ENCODE results near the gene ISOC2.
"Not testable (repeated sequence)": the region's sequence is repeated elsewhere in the genome, so short reads cannot be mapped to it uniquely, and the experiment has no call there.

The ISOC2 gene

DNA sequence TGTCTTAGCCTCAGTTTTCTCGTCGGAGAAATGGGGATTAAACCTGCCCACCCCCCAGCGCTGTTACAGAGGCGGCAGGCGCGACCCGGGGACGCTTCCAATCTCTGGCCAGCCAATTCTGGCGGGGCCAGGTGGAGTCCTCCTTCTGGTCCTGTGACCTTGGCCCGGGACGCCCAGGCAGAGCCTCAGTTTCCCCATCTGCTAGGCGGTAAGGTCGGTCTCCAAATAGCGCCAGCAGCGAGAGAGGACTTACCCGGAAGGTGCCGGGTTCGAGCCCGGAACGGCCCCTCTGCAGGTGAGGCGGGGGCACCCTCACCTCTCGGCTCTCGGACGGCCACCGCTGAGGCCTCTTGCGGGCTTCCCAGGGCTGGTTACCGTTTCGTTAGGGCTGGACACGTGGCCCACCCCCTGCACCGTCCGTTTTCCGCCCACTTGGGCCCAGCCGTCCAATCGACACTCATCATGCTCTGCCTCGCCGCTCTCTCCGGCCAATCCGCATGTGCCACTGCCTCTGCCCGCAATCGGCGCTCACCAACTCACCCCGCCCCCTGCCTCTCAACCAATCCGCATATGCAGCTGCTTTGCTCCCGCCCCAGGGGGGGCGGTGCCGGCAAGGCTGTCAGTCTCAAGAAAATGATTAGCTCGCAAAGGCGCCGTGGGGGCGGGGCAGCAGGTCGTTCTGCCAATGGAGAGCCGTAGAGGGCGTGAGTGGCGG, at the start of gene ISOC2:
ISOC2 (minus strand) TSS at position 384 of the 715 bp plus-strand sequence. CDS start 5,156 bp downstream, outside the sequence.
- H3K9me3 Mint-ChIP-seq = no peaks in the 10 kb centered on the region
- H3K27ac Mint-ChIP-seq = peak within 1 kb of the TSS; percentile 69 to 90

GRCh38 chr19:55508120-55508519, 46.7 kb upstream of the ISOC2 start:
- ATAC-seq (no peak), DNase-seq (no peak)
- H3K27ac Mint-ChIP-seq = no peak overlapping the region
- H3K4me3 Mint-ChIP-seq = no peak overlapping the region
- peaks cover 9% of the 10 kb centered on the region for H3K27me3 Mint-ChIP-seq
- H3K4me1 Mint-ChIP-seq = peaks cover 11% of the 10 kb centered on the region
- peaks cover 6% of the 10 kb centered on the region in 2 donors for H3K9me3 Mint-ChIP-seq

More for the DNA sequence above, at the start of gene ISOC2:
- Mint-ChIP-seq H3K4me3 (peak within 1 kb of the TSS; percentile 94 to 98), H3K4me1 (peaks cover 44% of the 10 kb centered on the region), H3K27me3 (no peaks in the 10 kb centered on the region)
- DNase-seq = peak; percentile 100
- ATAC-seq = peak; percentile 94

DNA sequence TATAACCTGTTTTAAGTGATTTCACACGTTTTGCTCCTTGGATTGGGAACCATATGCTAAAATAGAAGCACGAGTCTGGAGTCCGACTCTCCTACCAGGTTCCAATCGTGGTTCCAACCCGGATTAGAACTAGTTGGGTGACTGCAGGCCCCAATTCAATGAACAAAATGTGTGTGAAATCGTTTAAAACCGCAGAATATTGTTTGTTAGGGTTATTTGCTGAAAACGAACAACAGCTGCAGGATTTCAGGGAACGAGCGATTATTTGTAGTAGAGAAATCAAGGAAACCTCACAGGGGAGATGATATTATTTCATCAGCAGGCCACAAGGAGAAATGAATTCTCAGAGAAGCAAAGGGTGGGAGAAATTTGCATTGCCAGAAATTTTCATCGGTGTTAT, 43.5 kb upstream of the ISOC2 start:
- DNase-seq = no peak
- Mint-ChIP-seq H3K4me1 (peaks cover 27% of the 10 kb centered on the region), H3K4me3 (no peak overlapping the region), H3K9me3 (peaks cover 7 to 8% of the 10 kb centered on the region in 2 donors), H3K27me3 (no peaks in the 10 kb centered on the region), H3K27ac (no peak overlapping the region)
- ATAC-seq = no peak

DNA sequence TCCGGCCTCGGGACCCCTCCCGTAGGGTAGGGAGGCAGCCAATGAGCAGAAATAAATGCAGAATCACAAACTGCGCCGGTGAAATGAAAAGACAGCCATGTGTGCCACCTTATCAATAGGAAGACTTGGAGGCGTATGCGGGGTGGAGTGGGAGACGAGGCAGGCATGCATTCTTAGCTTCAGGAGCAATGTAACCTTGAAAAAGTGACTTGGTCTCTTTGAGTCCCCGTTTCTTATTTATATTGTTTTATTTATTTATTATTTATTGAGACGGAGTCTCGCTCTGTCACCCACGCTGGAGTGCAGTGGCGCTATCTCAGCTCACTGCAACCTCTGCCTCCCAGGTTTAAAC, 42.8 kb upstream of the ISOC2 start:
- no peak for ATAC-seq
- H3K4me3 Mint-ChIP-seq = peak overlapping the region; percentile 75 to 76
- H3K27ac Mint-ChIP-seq = no peak overlapping the region
- H3K9me3 Mint-ChIP-seq = peaks cover 7 to 8% of the 10 kb centered on the region in 2 donors
- H3K27me3 Mint-ChIP-seq = no peaks in the 10 kb centered on the region
- peaks cover 27% of the 10 kb centered on the region for H3K4me1 Mint-ChIP-seq
- DNase-seq = no peak

DNA sequence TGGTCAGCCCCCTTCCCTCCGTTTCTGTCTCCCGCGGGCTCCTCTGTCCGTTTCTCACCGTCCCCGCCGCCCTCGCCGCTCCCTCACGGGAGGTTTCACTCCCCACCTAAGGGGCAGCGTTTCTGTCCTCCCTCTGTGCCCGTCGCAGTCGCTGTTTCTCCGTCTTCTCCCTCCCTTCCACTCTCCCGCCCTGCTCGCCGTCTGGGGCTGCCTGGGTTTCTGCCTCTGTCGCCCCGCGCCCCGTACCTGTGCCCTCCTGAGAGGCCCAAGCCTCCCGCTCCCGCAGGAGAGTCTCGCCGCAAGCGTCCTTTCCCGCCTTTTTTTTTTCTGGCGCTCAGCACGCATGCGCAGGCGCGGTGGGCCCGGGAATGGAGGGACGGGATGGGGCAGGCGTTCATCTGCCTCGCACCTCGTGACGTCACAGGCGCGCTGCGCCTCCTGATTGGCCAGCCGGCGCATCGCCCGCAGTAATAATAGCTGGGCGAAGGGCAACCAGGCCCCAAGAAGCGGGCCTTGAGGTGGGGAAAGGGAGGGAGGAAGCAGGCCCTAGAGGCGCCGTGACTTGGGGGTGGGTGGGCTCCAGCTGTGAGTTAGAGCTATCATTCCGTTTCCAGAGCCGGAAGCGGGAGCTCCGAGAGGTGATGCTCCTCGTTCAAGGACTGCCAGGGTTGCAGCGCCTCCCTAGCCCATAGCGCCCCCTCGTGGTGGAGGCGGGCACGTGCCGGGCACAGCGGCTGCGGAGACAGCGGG, 42.2 kb upstream of the ISOC2 start:
- Mint-ChIP-seq H3K27me3 (no peaks in the 10 kb centered on the region), H3K27ac (peak overlapping the region; percentile 49 to 89), H3K9me3 (peaks cover 7 to 8% of the 10 kb centered on the region in 2 donors), H3K4me1 (peaks cover 27% of the 10 kb centered on the region), H3K4me3 (peak overlapping the region; percentile 75 to 76)
- peak; percentile 91 to 95 for DNase-seq
- peak; percentile 97 for ATAC-seq

DNA sequence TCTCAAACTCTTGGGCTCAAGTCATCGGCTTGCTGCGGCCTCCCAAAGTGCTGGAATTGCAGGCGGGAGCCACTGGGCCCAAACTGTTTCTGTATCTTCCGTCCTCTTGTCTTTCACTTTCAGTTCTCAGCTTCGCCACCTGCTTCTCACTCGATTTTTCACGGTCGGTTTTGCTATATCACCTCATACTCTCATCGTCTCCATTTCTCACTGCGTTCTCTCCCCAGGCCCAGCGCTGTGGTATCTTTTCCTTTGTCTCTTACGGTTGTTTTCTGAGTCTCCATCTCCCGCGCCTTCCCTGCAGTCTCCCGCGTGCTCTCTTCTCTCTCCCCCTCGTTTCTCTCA, 41.7 kb upstream of the ISOC2 start:
- Mint-ChIP-seq H3K9me3 (peaks cover 7 to 8% of the 10 kb centered on the region in 2 donors), H3K4me1 (peaks cover 27% of the 10 kb centered on the region), H3K27ac (peak overlapping the region; percentile 49 to 89), H3K4me3 (peak overlapping the region; percentile 75 to 76), H3K27me3 (no peaks in the 10 kb centered on the region)
- DNase-seq (no peak), ATAC-seq (no peak)

- Mint-ChIP-seq H3K27me3 (no peaks in the 10 kb centered on the region), H3K4me3 (peak overlapping the region; percentile 0 to 3), H3K4me1 (peaks cover 27% of the 10 kb centered on the region), H3K27ac (no peak overlapping the region), H3K9me3 (peaks cover 7 to 8% of the 10 kb centered on the region in 2 donors)
- no peak for DNase-seq
- ATAC-seq = no peak
Observed at GRCh38 chr19:55502197-55502952, 40.9 kb upstream of the ISOC2 start.

DNA sequence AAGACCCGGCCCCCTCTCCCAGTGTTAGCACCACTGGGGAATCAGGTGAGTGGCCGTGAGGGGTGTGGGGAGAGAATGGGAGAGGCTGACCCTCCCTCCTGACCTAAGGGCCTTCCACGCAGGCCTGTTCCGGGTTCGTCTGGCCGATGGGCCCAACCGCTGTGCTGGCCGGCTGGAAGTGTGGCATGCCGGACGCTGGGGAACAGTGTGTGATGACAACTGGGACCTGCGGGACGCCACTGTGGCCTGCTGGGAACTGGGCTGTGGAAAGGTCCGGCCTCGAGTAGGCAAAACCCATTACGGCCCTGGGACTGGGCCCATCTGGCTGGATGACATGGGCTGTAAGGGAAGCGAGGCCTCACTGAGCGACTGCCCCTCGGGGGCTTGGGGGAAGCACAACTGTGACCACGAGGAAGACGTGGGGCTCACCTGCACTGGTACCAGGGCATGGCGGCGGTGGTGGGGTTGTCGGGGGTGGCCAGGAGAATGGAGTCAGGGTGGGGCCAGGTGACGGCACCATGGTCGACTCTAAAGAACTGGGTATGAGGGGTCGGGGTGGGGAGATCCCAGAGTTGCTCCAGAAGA, 39.0 kb upstream of the ISOC2 start:
- Mint-ChIP-seq H3K4me1 (peaks cover 27% of the 10 kb centered on the region), H3K4me3 (no peak overlapping the region), H3K27me3 (no peaks in the 10 kb centered on the region), H3K9me3 (peaks cover 7 to 8% of the 10 kb centered on the region in 2 donors), H3K27ac (no peak overlapping the region)
- ATAC-seq (no peak), DNase-seq (no peak)

- peaks cover 28% of the 10 kb centered on the region for H3K4me1 Mint-ChIP-seq
- H3K27me3 Mint-ChIP-seq = peaks cover under 1% of the 10 kb centered on the region
- DNase-seq (no peak), ATAC-seq (no peak)
- H3K9me3 Mint-ChIP-seq = peaks cover 3 to 5% of the 10 kb centered on the region in 2 donors
- H3K27ac Mint-ChIP-seq = no peak overlapping the region
- H3K4me3 Mint-ChIP-seq = no peak overlapping the region
Observed at GRCh38 chr19:55498246-55498840, 36.9 kb upstream of the ISOC2 start.

- no peak for ATAC-seq
- Mint-ChIP-seq H3K4me3 (no peak overlapping the region), H3K27ac (peak overlapping the region in 1 of 2 donors; percentile 36), H3K9me3 (no peaks in the 10 kb centered on the region), H3K27me3 (peaks cover 7% of the 10 kb centered on the region), H3K4me1 (peaks cover 24% of the 10 kb centered on the region)
- no peak for DNase-seq
Observed at GRCh38 chr19:55497763-55498162, 36.3 kb upstream of the ISOC2 start.

- Mint-ChIP-seq H3K4me1 (peaks cover 14% of the 10 kb centered on the region), H3K27me3 (peaks cover 16% of the 10 kb centered on the region)
- not testable (repeated sequence) for DNase-seq, ATAC-seq, H3K9me3 Mint-ChIP-seq, H3K4me3 Mint-ChIP-seq, H3K27ac Mint-ChIP-seq
Observed at GRCh38 chr19:55496820-55497219, 35.4 kb upstream of the ISOC2 start.

DNA sequence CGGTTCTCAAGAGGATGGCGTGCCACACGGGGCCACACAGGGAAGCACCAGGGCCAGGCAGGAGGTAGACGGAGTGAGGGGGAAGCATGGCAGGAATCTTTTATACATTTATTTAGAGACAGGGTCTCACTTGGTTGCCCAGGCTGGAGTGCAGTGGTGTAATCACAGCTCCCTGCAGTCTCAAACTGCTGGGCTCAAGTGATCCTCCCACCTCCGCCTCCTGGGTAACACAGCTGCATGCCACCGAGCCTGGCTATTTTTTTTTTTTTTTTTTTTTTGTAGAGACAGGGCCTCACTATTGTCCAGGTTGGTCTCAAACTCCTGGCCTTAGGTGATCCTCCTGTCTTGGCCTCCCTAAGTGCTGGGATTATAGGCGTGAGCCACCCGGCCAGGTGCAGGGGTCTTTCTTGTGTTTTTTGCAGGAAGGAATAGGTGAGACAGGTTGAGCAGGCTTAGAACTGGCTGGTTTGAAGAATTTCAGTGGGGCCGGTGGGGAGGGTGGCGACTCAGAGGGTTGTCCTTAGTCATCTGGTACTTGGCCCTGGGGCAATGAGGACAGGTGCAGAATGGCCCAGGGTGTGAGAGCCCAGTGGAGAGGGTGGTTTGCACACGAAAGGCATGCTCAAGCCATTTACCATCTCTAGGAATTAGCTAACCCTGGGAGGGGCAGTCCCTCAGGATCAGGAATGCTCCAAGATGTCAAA, 34.4 kb upstream of the ISOC2 start:
- Mint-ChIP-seq H3K27ac (no peak overlapping the region), H3K9me3 (no peaks in the 10 kb centered on the region), H3K4me3 (no peak overlapping the region), H3K27me3 (peaks cover 22% of the 10 kb centered on the region), H3K4me1 (peaks cover 10% of the 10 kb centered on the region)
- ATAC-seq (no peak), DNase-seq (no peak)

DNA sequence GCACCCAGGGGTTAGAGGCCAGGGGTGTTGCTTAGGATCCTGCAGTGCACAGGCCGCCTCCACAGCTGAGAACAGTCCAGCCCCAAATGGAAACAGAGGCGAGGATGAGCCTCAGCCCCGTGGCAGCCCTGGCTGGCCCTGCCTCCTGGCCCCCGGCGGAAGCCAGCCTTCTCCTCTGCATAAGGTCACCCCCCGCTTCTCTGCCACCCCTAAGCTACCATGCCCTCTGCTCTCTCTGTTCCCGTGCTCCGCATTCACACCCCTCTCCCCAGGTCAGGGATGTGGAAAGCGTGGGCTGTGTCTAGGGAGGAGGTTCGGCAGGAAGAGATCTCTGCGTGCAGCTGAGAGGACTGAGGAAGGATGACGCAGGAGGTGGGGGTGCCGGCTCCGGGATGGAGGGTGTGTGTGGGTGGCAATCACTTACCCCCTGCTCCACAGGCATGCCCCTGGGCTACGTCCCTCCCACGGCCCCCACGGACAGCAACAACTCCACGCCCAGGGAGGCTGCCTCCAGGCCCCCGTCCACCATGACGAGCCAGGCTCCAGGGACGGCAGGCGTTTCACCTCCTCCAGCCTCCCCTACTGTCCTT, 32.8 kb upstream of the ISOC2 start:
- Mint-ChIP-seq H3K4me3 (peak overlapping the region; percentile 69 to 80), H3K4me1 (peaks cover 10% of the 10 kb centered on the region), H3K27ac (peak overlapping the region in 1 of 2 donors; percentile 84), H3K9me3 (no peaks in the 10 kb centered on the region), H3K27me3 (peaks cover 22% of the 10 kb centered on the region)
- no peak for DNase-seq
- ATAC-seq = peak; percentile 39

DNA sequence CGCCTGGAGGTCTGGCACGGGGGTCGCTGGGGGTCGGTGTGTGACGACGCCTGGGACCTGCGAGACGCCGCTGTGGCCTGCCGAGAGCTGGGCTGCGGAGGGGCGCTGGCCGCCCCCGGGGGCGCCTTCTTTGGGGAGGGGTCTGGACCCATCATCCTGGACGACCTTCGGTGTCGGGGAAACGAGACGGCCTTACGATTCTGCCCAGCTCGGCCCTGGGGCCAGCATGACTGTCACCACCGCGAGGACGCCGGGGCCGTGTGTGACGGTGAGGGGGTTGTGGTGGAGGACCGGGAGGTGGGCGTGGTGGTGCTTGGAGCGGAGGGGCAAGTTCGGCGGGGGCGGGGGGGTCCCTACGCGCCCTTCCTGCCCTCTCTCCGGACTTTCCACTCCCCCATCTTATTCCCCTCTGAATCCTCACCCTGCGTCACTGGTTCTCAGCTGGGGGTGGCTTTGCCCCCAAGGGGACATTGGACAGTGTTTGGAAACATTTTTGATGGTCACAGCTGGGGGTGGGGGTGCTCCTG, 32.3 kb upstream of the ISOC2 start:
- Mint-ChIP-seq H3K27ac (peak overlapping the region in 1 of 2 donors; percentile 19), H3K4me3 (peak overlapping the region in 1 of 2 donors; percentile 69), H3K27me3 (peaks cover 22% of the 10 kb centered on the region), H3K9me3 (no peaks in the 10 kb centered on the region), H3K4me1 (peaks cover 10% of the 10 kb centered on the region)
- no peak for DNase-seq
- ATAC-seq = no peak

All from stimulated activated naive CD8-positive, alpha-beta T cell treated with anti-CD3 and anti-CD28 coated beads, Interleukin-15, amount 100 ng/mL, for 72 hours (primary cell).